Measurements from ENCODE around the gene ACMSD.

Gene ACMSD

DNA sequence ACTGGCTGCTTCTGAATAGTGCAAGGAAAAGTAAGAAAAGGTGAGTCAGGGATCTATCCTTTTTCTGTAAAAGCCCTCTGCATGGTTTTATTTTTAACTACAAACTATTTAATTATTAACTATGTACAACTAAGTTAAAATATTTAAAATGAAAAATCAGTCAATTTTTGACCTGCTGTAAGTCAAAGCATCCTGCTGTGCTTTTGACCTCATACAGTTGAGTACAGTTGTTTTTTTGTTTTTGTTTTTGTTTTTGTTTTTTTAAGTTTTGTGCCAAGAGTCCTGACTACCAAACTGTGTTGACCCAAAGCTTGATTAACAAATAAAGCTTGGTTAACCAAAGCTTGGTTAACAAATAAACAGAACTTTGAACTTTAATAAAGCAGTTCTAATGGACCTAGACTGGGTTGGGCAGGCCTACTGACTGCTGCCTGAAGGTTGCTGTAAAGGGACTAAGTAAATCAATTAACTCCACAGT lies at the start of gene ACMSD:
TSS of gene ACMSD (plus strand) at position 474 of the 478 bp plus-strand sequence. CDS start 67 bp downstream, outside the sequence.
- no peak within 1 kb of the TSS for H3K27ac ChIP-seq
- CTCF ChIA-PET, result no interaction called here
- POLR2A ChIA-PET (ENCODE audit: low non-redundant PET), result no interaction called here
- TF ChIP-seq, protein P1, sequence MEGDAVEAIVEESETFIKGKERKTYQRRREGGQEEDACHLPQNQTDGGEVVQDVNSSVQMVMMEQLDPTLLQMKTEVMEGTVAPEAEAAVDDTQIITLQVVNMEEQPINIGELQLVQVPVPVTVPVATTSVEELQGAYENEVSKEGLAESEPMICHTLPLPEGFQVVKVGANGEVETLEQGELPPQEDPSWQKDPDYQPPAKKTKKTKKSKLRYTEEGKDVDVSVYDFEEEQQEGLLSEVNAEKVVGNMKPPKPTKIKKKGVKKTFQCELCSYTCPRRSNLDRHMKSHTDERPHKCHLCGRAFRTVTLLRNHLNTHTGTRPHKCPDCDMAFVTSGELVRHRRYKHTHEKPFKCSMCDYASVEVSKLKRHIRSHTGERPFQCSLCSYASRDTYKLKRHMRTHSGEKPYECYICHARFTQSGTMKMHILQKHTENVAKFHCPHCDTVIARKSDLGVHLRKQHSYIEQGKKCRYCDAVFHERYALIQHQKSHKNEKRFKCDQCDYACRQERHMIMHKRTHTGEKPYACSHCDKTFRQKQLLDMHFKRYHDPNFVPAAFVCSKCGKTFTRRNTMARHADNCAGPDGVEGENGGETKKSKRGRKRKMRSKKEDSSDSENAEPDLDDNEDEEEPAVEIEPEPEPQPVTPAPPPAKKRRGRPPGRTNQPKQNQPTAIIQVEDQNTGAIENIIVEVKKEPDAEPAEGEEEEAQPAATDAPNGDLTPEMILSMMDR (conservative IDR thresholded peaks at IDR 0.05; ENCODE audit: low read depth), result no peak
- DNase-seq (ENCODE audit: low spot score), result no peak

DNA sequence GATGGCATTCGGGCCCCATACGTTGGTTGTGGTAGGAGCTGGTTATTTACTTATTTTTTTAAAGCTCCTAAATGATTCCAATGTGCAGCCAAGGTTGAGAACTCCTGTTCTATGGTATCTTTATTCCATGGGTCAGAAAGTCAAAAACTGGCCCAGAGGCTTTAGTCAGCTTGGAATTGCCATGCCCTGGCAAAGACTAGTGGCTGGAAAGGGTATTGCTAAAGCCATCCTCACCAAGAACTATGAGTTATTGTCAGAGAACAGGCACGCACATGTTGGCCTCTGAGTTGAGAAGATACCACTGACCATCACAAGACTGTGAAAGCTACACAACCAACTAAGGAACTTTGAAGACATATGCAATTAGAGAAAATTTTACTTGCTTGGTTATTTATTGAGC lies 47.9 kb upstream of the ACMSD start:
- POLR2A ChIA-PET (ENCODE audit: low non-redundant PET), result no interaction called here
- no peak for DNase-seq (ENCODE audit: low spot score)
- CTCF ChIA-PET, result interaction anchor here (0.9 kb wide), 1 partner anchor 10 kb away, joined by 3 read pairs; no protein-coding TSS in a partner anchor
- TF ChIP-seq, protein P1 (conservative IDR thresholded peaks at IDR 0.05; ENCODE audit: low read depth), result no peak
- H3K27ac ChIP-seq, result no peak overlapping the region

DNA sequence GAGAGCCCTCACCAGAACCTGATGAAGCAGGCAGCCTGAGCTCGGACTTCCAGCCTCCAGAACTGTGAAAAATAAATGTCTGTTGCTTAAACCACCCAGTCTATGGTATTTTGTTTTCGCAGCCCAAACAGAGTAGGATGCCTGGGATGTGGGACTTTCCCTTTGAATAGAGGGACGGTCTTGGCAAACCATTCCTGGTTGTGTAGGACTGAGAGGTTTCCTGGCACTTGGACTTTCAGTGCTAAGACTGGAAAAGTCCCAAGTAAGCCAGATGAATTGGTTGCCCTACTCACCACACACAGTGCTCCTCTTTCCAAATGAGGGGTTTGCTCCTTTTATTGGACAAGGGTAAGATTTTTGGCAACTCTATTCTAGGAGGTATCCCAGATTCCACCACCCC lies 46.8 kb upstream of the ACMSD start:
- POLR2A ChIA-PET (ENCODE audit: low non-redundant PET), result no interaction called here
- CTCF ChIA-PET, result no interaction called here
- DNase-seq (ENCODE audit: low spot score), result no peak
- H3K27ac ChIP-seq, result no peak overlapping the region
- TF ChIP-seq, protein P1 (conservative IDR thresholded peaks at IDR 0.05; ENCODE audit: low read depth), result no peak

DNA sequence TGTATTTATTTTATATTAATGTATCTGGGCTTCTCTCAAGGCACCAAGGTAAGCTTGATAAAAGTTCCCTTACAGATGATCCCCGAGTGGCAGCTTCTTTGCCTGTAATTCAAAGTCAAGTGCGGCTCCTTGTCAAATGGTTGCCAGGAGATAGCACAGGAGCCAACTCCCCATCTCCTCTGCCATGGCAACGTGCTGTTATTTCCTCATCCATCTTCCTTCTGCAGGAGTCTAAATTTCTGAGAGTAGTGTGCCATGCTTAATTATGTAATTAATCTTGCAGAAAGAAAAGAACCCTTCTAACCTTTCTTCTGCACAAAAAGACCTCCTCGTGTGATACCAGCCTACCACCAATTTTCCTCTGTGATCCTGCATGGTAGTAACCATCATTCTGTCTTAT lies 46.2 kb upstream of the ACMSD start:
- ChIA-PET POLR2A (ENCODE audit: low non-redundant PET) (no interaction called here), CTCF (no interaction called here)
- TF ChIP-seq, protein P1 (conservative IDR thresholded peaks at IDR 0.05; ENCODE audit: low read depth), result no peak
- DNase-seq (ENCODE audit: low spot score), result no peak
- no peak overlapping the region for H3K27ac ChIP-seq

DNA sequence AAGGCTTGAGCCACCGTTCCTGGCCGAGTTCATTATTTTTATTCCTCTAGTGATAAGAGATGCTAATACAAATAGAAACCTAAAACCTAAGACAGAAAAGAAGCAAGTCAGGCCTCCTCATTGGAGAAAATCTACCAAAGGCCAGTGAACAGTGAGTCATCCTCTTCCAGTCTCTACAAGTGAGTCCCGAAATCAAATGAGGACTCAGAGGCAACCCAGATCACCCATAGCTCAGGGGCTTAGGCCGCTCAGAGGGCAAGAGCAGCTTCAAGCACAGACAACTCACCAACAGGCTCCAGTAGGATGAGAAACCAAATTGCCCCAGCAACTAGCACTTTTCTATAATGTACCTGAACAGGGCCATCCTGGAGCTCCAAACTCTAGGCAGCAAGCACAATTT lies 42.7 kb upstream of the ACMSD start:
- H3K27ac ChIP-seq, result no peak overlapping the region
- peak; percentile 24 for DNase-seq (ENCODE audit: low spot score)
- POLR2A ChIA-PET (ENCODE audit: low non-redundant PET), result no interaction called here
- CTCF ChIA-PET, result no interaction called here
- TF ChIP-seq, protein P1 (conservative IDR thresholded peaks at IDR 0.05; ENCODE audit: low read depth), result no peak

DNA sequence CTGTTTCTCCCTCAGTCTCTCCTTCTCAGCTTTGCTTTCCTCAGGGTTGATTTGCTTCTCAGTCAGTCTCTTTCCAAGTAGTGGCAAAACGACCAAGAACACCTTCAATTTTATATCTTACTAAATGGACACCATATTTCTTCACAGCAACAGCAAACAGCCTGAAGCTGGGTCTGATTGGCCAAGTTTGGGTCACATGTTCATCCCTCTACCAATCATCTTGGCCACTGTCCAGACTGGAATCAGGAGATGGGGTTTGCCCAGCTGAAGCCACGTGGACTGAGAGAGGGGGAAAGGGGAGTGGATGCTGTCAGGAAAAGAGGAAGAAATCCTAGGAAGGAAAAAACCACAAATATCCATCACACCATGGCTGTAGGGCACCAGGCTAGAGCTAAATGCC lies 42.0 kb upstream of the ACMSD start:
- no peak overlapping the region for H3K27ac ChIP-seq
- TF ChIP-seq, protein P1 (conservative IDR thresholded peaks at IDR 0.05; ENCODE audit: low read depth), result no peak
- ChIA-PET POLR2A (ENCODE audit: low non-redundant PET) (no interaction called here), CTCF (interaction anchor here (0.6 kb wide), 1 partner anchor 19 kb away, joined by 3 read pairs; no protein-coding TSS in a partner anchor)
- no peak for DNase-seq (ENCODE audit: low spot score)

DNA sequence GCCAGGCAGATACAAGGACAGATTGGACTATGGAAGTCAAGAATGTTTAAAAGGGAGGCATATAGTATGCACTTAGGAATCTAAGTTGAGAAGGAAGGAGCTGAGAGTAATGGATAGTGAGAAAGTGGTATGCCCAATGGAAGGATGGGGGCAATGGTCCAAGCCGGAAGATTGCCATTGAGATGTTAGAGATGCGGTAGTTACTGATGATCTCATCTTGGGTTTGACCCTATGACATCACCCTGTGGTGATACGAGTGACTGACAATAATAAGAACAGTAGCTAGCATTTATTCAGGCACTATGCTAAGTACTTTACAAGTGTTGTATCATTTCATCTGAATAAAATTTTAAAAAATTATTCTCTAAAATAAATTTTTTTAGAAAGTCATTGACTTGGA lies 38.5 kb upstream of the ACMSD start:
- CTCF ChIA-PET, result no interaction called here

More for the DNA sequence above, 38.5 kb upstream of the ACMSD start:
- no peak overlapping the region for H3K27ac ChIP-seq
- no peak for DNase-seq (ENCODE audit: low spot score)
- POLR2A ChIA-PET (ENCODE audit: low non-redundant PET), result no interaction called here
- TF ChIP-seq, protein P1 (conservative IDR thresholded peaks at IDR 0.05; ENCODE audit: low read depth), result no peak

Data from RWPE1 (cell line).